Neutrophil (primary cell): ENCODE data around the gene STK33.
A peak's percentile ranks its signal among the peaks of the same experiment; 100 is the strongest.

Source experiments
- H3K27ac ChIP-seq: fragments of 200-600 bp; sonication (generic); 2 replicates; pipeline ENCODE4 v1.5.1; 2016; ENCODE audit warnings: mild to moderate bottlenecking, moderate library complexity
- H3K27me3 ChIP-seq: fragments of 200-600 bp; sonication (generic); 2 replicates; pipeline ENCODE4 v1.6.0; 2016; ENCODE audit warnings: mild to moderate bottlenecking
- H3K36me3 ChIP-seq: fragments of 200-600 bp; sonication (generic); 2 replicates; pipeline ENCODE4 v1.5.1; 2017
- H3K4me1 ChIP-seq, 2 experiments: fragments of 200-600 bp in 1 of 2; sonication (generic) in 1 of 2; 1 replicate in 1 of 2; 2 replicates in 1 of 2; pipeline versions ENCODE4 v1.5.1 to v1.6.1; 2013 to 2016; ENCODE audit warnings: low read depth in 1 of 2, low read length in 1 of 2, mild to moderate bottlenecking in 1 of 2, moderate library complexity in 1 of 2; ENCODE audit not compliant: control insufficient read depth in 1 of 2, insufficient read depth in 1 of 2
- H3K4me3 ChIP-seq, 2 experiments: fragments of 200-600 bp in 1 of 2; sonication (generic) in 1 of 2; 1 replicate in 1 of 2; 2 replicates in 1 of 2; pipeline ENCODE4 v1.5.1; 2013 to 2016; ENCODE audit warnings: low read depth in 1 of 2, low read length in 1 of 2, mild to moderate bottlenecking in 1 of 2, moderate library complexity in 1 of 2
- H3K9me3 ChIP-seq: fragments of 200-600 bp; sonication (generic); 2 replicates; pipeline ENCODE4 v1.5.1; 2016
- TF ChIP-seq, protein P1 (sequence below): fragments of 200-600 bp; sonication (generic); IDR thresholded peaks from 2 replicates; pipeline ENCODE4 v1.5.1; 2016; ENCODE audit warnings: antibody characterized with exemption

STK33 gene

DNA sequence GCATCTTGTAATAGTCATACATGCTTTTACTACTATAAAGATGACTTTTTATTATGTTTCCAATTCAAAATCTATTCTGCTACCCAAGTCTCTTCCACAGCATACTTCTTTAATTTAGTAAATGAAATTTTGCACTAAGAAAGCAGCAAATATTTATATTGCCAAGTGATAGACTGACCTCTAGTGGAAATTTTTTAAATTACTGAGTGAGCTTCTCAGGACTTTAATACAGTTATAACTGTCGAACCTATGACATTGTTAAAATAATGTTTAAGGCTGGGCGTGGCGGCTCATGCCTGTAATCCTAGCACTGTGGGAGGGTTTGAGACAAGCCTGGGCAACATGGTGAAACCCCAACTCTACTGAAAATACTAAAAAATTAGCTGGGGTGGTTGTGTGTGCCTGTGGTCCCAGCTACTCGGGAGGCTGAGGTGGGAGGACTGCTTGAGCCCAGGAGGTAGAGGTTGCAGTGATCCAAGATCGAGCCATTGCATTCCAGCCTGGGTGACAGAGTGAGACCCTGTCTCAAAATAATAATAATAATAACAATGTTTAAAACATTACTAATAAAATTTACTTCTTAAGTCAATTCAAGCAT lies 27.3 kb downstream of the STK33 start:
- no peaks in the 10 kb centered on the region for H3K27me3 ChIP-seq
- TF ChIP-seq, protein P1, sequence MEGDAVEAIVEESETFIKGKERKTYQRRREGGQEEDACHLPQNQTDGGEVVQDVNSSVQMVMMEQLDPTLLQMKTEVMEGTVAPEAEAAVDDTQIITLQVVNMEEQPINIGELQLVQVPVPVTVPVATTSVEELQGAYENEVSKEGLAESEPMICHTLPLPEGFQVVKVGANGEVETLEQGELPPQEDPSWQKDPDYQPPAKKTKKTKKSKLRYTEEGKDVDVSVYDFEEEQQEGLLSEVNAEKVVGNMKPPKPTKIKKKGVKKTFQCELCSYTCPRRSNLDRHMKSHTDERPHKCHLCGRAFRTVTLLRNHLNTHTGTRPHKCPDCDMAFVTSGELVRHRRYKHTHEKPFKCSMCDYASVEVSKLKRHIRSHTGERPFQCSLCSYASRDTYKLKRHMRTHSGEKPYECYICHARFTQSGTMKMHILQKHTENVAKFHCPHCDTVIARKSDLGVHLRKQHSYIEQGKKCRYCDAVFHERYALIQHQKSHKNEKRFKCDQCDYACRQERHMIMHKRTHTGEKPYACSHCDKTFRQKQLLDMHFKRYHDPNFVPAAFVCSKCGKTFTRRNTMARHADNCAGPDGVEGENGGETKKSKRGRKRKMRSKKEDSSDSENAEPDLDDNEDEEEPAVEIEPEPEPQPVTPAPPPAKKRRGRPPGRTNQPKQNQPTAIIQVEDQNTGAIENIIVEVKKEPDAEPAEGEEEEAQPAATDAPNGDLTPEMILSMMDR: peak; percentile 39
- H3K4me3 ChIP-seq: no peak overlapping the region
- no peaks in the 10 kb centered on the region for H3K4me1 ChIP-seq
- no peak overlapping the region for H3K27ac ChIP-seq
- no peaks in the 10 kb centered on the region for H3K9me3 ChIP-seq
- H3K36me3 ChIP-seq: no peaks in the 10 kb centered on the region

GRCh38 chr11:8564526-8564925 lies 29.5 kb downstream of the STK33 start:
- TF ChIP-seq, protein P1: no peak
- no peak overlapping the region for H3K27ac ChIP-seq
- H3K4me3 ChIP-seq: no peak overlapping the region
- H3K27me3 ChIP-seq: no peaks in the 10 kb centered on the region
- no peaks in the 10 kb centered on the region for H3K36me3 ChIP-seq
- H3K9me3 ChIP-seq: no peaks in the 10 kb centered on the region
- no peaks in the 10 kb centered on the region for H3K4me1 ChIP-seq

GRCh38 chr11:8561461-8561860 lies 32.6 kb downstream of the STK33 start:
- no peak overlapping the region for H3K4me3 ChIP-seq
- no peaks in the 10 kb centered on the region for H3K9me3 ChIP-seq
- TF ChIP-seq, protein P1: no peak
- no peaks in the 10 kb centered on the region for H3K27me3 ChIP-seq
- H3K36me3 ChIP-seq: no peaks in the 10 kb centered on the region
- no peak overlapping the region for H3K27ac ChIP-seq
- H3K4me1 ChIP-seq: no peaks in the 10 kb centered on the region

- H3K27me3 ChIP-seq: no peaks in the 10 kb centered on the region
- no peaks in the 10 kb centered on the region for H3K36me3 ChIP-seq
- TF ChIP-seq, protein P1: no peak
- H3K4me1 ChIP-seq: no peaks in the 10 kb centered on the region
- no peak overlapping the region for H3K4me3 ChIP-seq
- H3K27ac ChIP-seq: no peak overlapping the region
- no peaks in the 10 kb centered on the region for H3K9me3 ChIP-seq
These were observed 35.6 kb downstream of the STK33 start for GRCh38 chr11:8558436-8558835.

DNA sequence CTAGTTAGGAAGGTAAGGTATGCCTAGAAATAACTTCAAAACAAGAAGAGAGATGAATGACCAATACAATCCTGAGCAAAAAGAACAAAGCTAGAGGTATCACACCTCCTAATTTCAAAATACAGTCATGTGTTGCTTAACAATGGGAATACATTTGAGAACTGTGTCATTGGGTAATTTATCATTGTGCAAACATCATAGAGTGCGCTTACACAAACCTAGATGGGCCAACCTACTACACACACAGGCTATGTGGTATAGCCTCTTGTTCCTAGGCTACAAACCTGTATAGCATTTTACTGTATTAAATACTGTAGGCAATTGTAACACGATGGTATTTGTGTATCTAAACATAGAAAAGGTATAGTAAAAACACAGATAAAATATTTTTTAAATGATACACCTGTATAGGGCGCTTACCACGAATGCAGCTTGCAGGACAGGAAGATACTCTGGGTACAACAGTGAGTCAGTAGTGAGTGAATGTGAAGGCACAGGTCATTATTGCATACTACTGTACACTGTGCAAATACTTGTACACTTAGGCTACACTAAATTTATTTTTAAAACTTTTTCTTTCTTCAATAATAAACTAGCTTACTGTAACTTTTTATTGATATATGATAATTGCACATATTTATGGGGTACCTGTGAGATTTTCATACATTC lies 48.2 kb downstream of the STK33 start:
- Histone ChIP-seq H3K27me3 (no peaks in the 10 kb centered on the region), H3K4me3 (no peak overlapping the region), H3K9me3 (no peaks in the 10 kb centered on the region), H3K36me3 (no peaks in the 10 kb centered on the region), H3K27ac (peak overlapping the region; percentile 8), H3K4me1 (peaks cover 14 to 17% of the 10 kb centered on the region in 2 experiments)
- TF ChIP-seq, protein P1: no peak
